ENCODE measurements around the gene AGBL1.

AGBL1 gene

DNA sequence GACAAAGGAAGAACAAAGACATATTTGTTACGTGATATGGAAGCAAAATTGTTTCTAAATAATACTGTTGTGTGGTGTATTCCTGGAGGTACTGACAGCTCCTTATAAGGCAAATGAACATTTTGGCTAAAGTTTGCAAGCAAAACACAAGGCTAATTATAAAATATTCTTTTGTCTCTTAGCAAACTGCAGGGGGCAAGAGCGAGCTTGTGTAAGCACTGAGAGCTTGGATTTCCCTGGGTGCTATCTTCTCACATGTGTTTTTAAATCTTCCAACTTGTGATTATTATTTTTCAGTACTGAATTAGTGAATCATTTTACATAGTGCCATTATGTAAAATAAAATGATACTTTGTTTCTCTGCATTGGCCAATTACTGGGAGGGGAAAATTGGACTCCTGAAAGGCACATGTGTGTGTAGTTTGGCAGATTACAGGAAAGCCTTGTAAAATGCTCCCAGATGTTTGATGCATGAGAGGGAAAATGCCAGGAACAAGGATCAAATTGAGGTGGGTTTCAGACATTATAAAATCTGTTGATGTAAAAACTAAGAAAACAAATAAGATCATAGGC is 611.5 kb downstream of the AGBL1 start:
- TF ChIP-seq CTCF (IDR thresholded peaks at IDR 0.05; ENCODE audit: low read depth, low read length), result no peak
- no peak for DNase-seq (ENCODE audit: low read depth in 2 of 2)
- H3K4me3 ChIP-seq (replicated peaks in 1 of 2; ENCODE audit: low read depth in 2 of 2, low read length in 2 of 2), result no peak overlapping the region

- no peak for TF ChIP-seq CTCF (IDR thresholded peaks at IDR 0.05; ENCODE audit: low read depth, low read length)
- no peak for DNase-seq (ENCODE audit: low read depth in 2 of 2)
- no peak overlapping the region for H3K4me3 ChIP-seq (replicated peaks in 1 of 2; ENCODE audit: low read depth in 2 of 2, low read length in 2 of 2)
Measured at GRCh38 chr15:86700864-86701610, 621.4 kb downstream of the AGBL1 start.

DNA sequence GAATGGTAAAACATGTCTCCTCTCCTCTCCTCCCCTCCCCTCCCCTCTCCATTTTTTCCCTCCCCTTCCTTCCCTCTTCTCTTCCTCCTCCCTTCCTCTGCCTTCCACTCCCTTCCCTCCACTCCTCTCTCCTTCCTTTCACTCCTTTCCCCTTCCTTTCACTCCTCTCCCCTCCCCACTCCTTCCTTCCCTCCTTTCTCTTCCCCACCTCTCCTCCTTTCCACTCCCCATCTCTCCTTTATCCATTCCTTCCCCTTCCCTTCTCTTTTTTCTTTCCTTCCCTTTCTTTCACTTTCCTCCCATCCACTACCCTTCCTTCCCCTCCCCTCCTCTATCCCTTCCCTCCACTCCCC is 621.9 kb downstream of the AGBL1 start:
- DNase-seq (ENCODE audit: low read depth in 2 of 2), result no peak
- TF ChIP-seq CTCF (IDR thresholded peaks at IDR 0.05; ENCODE audit: low read depth, low read length), result no peak
- no peak overlapping the region for H3K4me3 ChIP-seq (replicated peaks in 1 of 2; ENCODE audit: low read depth in 2 of 2, low read length in 2 of 2)

DNA sequence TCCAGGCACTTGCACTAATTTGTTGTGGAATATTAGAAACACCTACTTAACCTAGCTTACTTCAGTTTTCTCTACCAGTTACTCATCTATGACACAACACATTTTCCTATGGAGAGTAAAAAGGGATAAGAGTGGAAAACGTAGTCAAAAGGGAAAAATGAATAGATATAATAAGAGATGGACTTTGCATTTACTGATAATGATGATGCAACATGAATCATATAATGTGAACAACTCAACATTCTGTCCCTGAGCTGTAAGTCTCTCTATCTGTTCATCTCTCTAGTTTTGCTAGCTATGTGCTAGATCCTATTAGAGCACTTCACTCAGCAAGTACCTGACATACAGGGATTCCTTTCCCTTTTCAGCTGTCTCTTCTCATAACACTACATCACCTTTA is 627.1 kb downstream of the AGBL1 start:
- no peak overlapping the region for H3K4me3 ChIP-seq (replicated peaks in 1 of 2; ENCODE audit: low read depth in 2 of 2, low read length in 2 of 2)
- no peak for DNase-seq (ENCODE audit: low read depth in 2 of 2)
- no peak for TF ChIP-seq CTCF (IDR thresholded peaks at IDR 0.05; ENCODE audit: low read depth, low read length)

DNA sequence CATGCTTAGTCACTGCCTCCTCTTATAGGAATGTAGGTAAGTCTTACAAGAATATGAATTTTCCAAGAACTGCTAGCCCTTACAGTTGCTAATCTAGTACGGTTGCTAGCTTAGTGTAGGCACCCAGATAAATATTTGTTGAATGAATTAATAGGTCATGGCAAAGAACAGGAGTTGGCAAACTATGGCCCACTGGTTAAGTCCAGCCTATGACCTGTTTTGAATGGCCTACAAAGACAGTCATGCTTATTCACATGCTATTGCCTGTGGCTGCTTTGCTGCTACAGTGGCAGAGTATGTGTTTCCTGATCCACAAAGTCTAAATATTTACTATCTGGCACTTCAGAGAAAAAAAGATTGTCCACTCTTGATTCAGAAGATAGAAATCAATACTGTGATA is 631.8 kb downstream of the AGBL1 start:
- DNase-seq (ENCODE audit: low read depth in 2 of 2), result no peak
- no peak overlapping the region for H3K4me3 ChIP-seq (replicated peaks in 1 of 2; ENCODE audit: low read depth in 2 of 2, low read length in 2 of 2)
- TF ChIP-seq CTCF (IDR thresholded peaks at IDR 0.05; ENCODE audit: low read depth, low read length), result no peak

DNA sequence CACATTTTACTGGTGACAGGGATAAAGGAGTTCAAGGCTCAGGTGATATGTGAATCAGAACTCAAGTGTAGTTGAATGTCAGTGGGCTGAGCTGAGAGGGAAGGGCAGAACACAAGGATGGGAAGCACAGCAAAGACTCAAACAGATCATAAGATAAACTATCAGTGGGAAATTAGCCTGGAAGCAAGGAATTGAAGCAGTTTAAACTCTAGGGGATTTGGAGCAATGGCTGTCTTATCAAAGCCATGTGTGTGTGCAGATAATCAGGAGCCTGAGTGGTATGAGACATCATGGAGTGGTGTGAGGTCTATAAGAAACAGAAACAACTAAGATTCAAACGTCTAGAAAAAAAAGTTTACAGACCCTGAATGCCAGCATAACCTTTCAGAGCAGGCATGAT is 634.6 kb downstream of the AGBL1 start:
- no peak for DNase-seq (ENCODE audit: low read depth in 2 of 2)
- no peak for TF ChIP-seq CTCF (IDR thresholded peaks at IDR 0.05; ENCODE audit: low read depth, low read length)
- H3K4me3 ChIP-seq (replicated peaks in 1 of 2; ENCODE audit: low read depth in 2 of 2, low read length in 2 of 2), result no peak overlapping the region

DNA sequence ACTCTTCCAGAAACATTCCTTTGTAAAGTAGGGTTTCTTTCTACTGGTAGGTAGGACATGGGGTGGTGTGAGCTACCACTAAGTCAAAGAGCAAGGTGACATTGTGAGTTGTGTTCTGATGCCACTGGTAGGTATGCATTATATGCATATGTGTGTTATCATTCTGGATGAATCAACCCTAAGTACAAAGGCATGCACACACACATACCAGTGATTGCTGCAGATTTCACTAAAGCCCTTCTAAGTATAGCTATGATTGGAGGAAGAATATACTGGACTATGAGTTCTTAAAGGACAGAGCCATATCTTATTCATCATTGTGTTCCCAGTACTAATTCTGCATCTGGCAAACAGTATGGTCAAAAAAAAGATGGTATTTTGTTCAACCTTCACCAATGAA is 646.0 kb downstream of the AGBL1 start:
- TF ChIP-seq CTCF (IDR thresholded peaks at IDR 0.05; ENCODE audit: low read depth, low read length), result no peak
- no peak for DNase-seq (ENCODE audit: low read depth in 2 of 2)

More for the DNA sequence above, 646.0 kb downstream of the AGBL1 start:
- H3K4me3 ChIP-seq (replicated peaks in 1 of 2; ENCODE audit: low read depth in 2 of 2, low read length in 2 of 2), result no peak overlapping the region
